ENCODE results near the gene PRKN.

GRCh38 chr6:161583584-161583983 is 1144.0 kb downstream of the PRKN start:
- no peak for TF ChIP-seq EZH2 (IDR thresholded peaks at IDR 0.05)
- TF ChIP-seq EZH2phosphoT487 (IDR thresholded peaks at IDR 0.05) = no peak

Data from neural progenitor cell (in vitro differentiated cells).